Fibroblast of pulmonary artery (primary cell): ENCODE data around the gene DAB1.
A peak's percentile ranks its signal among the peaks of the same experiment; 100 is the strongest.

ENCODE experiments used
- DNase-seq: peaks from one replicate; pipeline ENCODE4 v3.0.0-alpha.2; 2010; ENCODE audit warnings: low read depth
- H3K4me3 ChIP-seq: replicated peaks from 2 replicates; pipeline ENCODE4 v1.5.1; 2011; ENCODE audit warnings: low read depth, mild to moderate bottlenecking, control low read depth, low read length, moderate library complexity
- CTCF ChIP-seq: IDR thresholded peaks from 2 replicates; pipeline ENCODE4 v1.5.1; 2011; ENCODE audit warnings: mild to moderate bottlenecking, control low read depth, low read length, inconsistent platforms; ENCODE audit errors: missing control alignments

Gene DAB1

GRCh38 chr1:57067863-57068262 lies 356.0 kb downstream of the DAB1 start:
- TF ChIP-seq CTCF = no peak
- no peak overlapping the region for H3K4me3 ChIP-seq
- no peak for DNase-seq

DNA sequence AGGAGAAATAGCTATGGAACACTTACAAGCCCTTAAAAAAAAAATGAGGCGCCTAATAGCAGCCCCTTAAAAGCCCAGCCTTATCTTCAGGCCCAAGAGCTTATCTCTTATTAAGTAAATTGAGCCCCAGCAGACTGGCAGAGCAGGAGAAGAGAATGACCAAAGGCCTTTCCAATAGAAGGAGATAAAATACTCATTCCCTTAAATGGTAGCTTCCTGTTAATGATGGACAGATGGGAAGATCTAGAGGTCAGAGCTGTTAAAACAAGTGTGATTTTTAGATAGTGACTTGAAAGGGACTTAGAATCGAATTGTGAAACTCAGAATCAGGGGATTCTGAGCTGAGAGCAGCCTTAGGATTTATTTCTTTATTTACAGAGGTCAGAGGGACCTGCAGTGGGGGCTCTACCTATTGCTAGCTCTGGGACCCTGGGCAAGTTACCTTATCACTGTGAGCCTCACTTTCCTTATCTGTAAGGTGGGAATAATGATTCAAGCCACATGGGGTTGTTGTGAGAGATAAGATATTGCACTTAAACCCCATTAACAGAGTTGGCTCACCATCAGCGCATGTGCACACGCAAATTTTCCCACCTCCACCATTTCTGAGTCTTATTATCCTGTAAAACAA lies 356.8 kb downstream of the DAB1 start:
- H3K4me3 ChIP-seq = no peak overlapping the region
- TF ChIP-seq CTCF = no peak
- DNase-seq = no peak

GRCh38 chr1:57065442-57065841 lies 358.4 kb downstream of the DAB1 start:
- DNase-seq = no peak
- H3K4me3 ChIP-seq = no peak overlapping the region
- TF ChIP-seq CTCF = no peak

DNA sequence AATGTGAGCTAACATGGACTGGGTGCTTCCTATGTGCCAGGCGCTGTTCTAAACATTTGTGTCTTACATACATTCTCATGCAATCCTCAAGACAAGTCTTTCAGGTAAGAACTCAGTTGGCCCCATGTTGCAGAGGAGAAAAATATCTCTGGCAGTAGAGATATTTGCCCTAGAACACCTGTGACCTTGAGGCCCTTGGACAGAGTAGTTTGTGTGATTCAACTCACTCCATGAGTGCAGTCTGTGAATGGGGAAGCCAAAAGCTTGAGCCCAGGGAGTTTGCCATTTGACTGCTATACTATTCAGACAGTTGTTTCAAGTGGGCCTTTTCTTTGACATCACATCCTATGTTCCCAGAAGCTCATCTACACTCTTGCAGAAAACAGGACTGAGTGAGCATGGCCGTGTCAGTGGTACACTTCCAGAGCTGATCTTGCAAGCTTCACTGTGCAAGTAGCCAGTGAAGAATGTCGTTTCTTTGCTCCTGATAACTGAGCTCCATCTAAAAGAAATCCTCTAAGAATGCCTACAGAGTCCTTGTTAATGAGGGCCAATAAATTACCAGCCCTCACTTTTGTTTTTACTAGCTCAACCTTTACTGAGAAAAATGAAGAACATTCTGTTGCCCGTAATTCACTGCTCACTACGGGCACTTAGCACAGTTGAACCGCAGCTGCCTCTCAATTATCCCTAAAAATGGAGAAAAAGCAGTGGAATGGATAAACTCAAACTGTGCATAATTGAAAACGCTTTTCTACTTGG lies 359.3 kb downstream of the DAB1 start:
- no peak for TF ChIP-seq CTCF

GRCh38 chr1:57063406-57064125 lies 360.3 kb downstream of the DAB1 start:
- H3K4me3 ChIP-seq = no peak overlapping the region
- DNase-seq = no peak
- TF ChIP-seq CTCF = no peak

More for the DNA sequence above, 359.3 kb downstream of the DAB1 start:
- no peak for DNase-seq
- no peak overlapping the region for H3K4me3 ChIP-seq

DNA sequence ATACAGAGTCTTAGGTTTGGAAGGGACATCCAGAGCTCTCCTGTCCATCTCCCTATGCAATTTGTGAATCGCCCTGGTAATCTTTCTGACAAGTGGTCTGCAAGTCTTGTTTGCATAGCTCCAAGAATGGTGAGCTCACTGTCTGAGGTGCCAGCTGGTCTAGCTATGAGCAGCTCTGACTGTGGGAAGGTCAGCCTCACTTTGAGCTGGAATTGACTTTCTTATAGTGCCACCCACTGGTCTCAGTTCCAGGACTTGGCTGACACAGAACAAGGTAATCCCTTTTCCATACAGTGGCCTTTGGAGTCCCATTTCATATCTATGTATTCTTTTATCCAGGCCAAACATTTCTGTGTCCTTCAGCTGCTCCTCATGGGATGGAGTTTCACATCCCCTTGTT lies 362.5 kb downstream of the DAB1 start:
- no peak for TF ChIP-seq CTCF
- peak; percentile 5 for DNase-seq
- H3K4me3 ChIP-seq = no peak overlapping the region
